ENCODE measurements around the gene TM4SF5.

TM4SF5 gene

GRCh38 chr17:4771519-4772234 is at the start of gene TM4SF5:
Gene TM4SF5 (plus strand): TSS chr17:4771886. CDS start chr17:4771923, 37 bp downstream.
- no peak for TF ChIP-seq CTCF (IDR thresholded peaks at IDR 0.05; ENCODE audit: low read depth, low read length, missing control alignments)
- DNase-seq = no peak
- H3K36me3 ChIP-seq (replicated peaks) = no peaks in the 10 kb centered on the region
- in situ Hi-C loops (cut with HindIII; ENCODE audit: low pct_ligation_motif_present, low sequenced_read_pairs) = no loop called here
- H3K4me3 ChIP-seq (ENCODE audit: low read depth, low read length) = no peak within 1 kb of the TSS
- peaks cover 4% of the 10 kb centered on the region for H3K27me3 ChIP-seq (replicated peaks)
- H3K27ac ChIP-seq = no peak within 1 kb of the TSS

- Histone ChIP-seq H3K4me3 (ENCODE audit: low read depth, low read length) (no peak overlapping the region), H3K36me3 (replicated peaks) (no peaks in the 10 kb centered on the region), H3K27ac (no peak overlapping the region), H3K27me3 (replicated peaks) (no peaks in the 10 kb centered on the region)
- DNase-seq = no peak
- in situ Hi-C loops (cut with HindIII; ENCODE audit: low pct_ligation_motif_present, low sequenced_read_pairs) = no loop called here
- TF ChIP-seq CTCF (IDR thresholded peaks at IDR 0.05; ENCODE audit: low read depth, low read length, missing control alignments) = no peak
Observed at GRCh38 chr17:4722678-4723240, 48.9 kb upstream of the TM4SF5 start.

- TF ChIP-seq CTCF (IDR thresholded peaks at IDR 0.05; ENCODE audit: low read depth, low read length, missing control alignments) = no peak
- H3K36me3 ChIP-seq (replicated peaks) = no peaks in the 10 kb centered on the region
- H3K27ac ChIP-seq = no peak overlapping the region
- H3K27me3 ChIP-seq (replicated peaks) = no peaks in the 10 kb centered on the region
- H3K4me3 ChIP-seq (ENCODE audit: low read depth, low read length) = no peak overlapping the region
- in situ Hi-C loops (cut with HindIII; ENCODE audit: low pct_ligation_motif_present, low sequenced_read_pairs) = no loop called here
- DNase-seq = no peak
Observed at GRCh38 chr17:4724650-4725049, 47.0 kb upstream of the TM4SF5 start.

- H3K27ac ChIP-seq = no peak overlapping the region
- in situ Hi-C loops (cut with HindIII; ENCODE audit: low pct_ligation_motif_present, low sequenced_read_pairs) = no loop called here
- no peak overlapping the region for H3K4me3 ChIP-seq (ENCODE audit: low read depth, low read length)
- H3K36me3 ChIP-seq (replicated peaks) = no peaks in the 10 kb centered on the region
- no peaks in the 10 kb centered on the region for H3K27me3 ChIP-seq (replicated peaks)
- no peak for DNase-seq
- TF ChIP-seq CTCF (IDR thresholded peaks at IDR 0.05; ENCODE audit: low read depth, low read length, missing control alignments) = no peak
Observed at GRCh38 chr17:4725646-4726310, 45.9 kb upstream of the TM4SF5 start.

- Histone ChIP-seq H3K36me3 (replicated peaks) (no peaks in the 10 kb centered on the region), H3K4me3 (ENCODE audit: low read depth, low read length) (no peak overlapping the region), H3K27me3 (replicated peaks) (no peaks in the 10 kb centered on the region), H3K27ac (no peak overlapping the region)
- in situ Hi-C loops (cut with HindIII; ENCODE audit: low pct_ligation_motif_present, low sequenced_read_pairs) = no loop called here
- TF ChIP-seq CTCF (IDR thresholded peaks at IDR 0.05; ENCODE audit: low read depth, low read length, missing control alignments) = no peak
- no peak for DNase-seq
Observed at GRCh38 chr17:4728124-4728523, 43.6 kb upstream of the TM4SF5 start.

Measured in brain microvascular endothelial cell (primary cell).